Lower leg skin (tissue), 3 donors: Measurements from ENCODE around the gene ANKRD33B.

Experiments used
- POLR2A ChIP-seq, 2 donors: fragments of 450-650 bp; IDR thresholded peaks; one replicate each; pipeline ENCODE4 v1.6.1; 2016 to 2017; ENCODE audit warnings: antibody characterized with exemption in 2 of 2, mild to moderate bottlenecking in 1 of 2, moderate library complexity in 1 of 2
- TF ChIP-seq, protein P1 (sequence below), 3 donors: fragments of 450-650 bp; IDR thresholded peaks; one replicate each; pipeline ENCODE4 v1.5.1; 2016; ENCODE audit warnings: antibody characterized with exemption in 3 of 3, mild to moderate bottlenecking in 3 of 3, moderate library complexity in 2 of 3

DNA sequence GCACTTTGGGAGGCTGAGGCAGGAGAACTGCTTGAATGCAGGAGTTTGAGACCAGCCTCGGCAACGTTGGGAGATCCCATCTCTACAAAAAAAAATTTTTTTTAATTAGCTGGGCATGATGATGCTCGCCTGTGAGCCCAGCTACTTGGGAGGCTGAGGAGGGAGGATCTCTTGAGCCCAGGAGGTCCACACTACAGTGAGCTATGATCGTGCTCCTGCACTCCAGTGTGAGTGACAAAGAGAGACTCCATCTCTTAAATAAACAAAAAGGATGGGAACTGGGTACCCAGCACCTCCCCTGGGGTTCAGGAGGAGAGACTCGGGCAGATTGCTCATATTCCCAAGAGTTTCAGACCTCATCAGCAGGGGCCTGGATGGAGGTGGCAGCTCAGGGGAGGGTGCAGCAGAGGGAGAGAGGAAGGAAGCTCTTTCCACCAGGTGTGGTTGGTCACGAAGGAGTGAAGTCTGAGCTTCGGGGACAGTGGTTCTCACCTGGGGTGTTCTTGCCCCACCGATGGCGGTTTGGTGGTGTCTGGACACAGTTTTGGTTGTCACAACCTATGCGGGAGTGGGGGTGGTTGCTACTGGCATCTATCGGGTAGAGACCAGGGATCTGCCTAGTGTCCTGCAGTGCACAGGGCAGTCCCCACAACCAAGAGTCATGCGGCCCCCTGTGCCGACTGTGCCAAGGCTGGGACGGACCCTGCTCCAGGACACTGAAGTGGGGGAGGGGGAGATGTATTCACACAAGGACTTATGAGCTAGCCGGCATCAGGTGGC lies 72.7 kb downstream of the ANKRD33B start:
- TF ChIP-seq, protein P1, sequence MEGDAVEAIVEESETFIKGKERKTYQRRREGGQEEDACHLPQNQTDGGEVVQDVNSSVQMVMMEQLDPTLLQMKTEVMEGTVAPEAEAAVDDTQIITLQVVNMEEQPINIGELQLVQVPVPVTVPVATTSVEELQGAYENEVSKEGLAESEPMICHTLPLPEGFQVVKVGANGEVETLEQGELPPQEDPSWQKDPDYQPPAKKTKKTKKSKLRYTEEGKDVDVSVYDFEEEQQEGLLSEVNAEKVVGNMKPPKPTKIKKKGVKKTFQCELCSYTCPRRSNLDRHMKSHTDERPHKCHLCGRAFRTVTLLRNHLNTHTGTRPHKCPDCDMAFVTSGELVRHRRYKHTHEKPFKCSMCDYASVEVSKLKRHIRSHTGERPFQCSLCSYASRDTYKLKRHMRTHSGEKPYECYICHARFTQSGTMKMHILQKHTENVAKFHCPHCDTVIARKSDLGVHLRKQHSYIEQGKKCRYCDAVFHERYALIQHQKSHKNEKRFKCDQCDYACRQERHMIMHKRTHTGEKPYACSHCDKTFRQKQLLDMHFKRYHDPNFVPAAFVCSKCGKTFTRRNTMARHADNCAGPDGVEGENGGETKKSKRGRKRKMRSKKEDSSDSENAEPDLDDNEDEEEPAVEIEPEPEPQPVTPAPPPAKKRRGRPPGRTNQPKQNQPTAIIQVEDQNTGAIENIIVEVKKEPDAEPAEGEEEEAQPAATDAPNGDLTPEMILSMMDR (IDR thresholded peaks at IDR 0.05): no peak
- TF ChIP-seq POLR2A (IDR thresholded peaks at IDR 0.05): no peak
